Measurements from ENCODE around the gene INHBB. TPM values are rescaled to one million over a fixed set of nuclear protein-coding genes. Genes with fewer than 3 reads are reported as not detected.
"Not testable (repeated sequence)": the region's sequence is repeated elsewhere in the genome, so short reads cannot be mapped to it uniquely, and the experiment has no call there.

The INHBB gene
- polyA plus RNA-seq, 3 donors = 0.08 TPM; not detected in 2

- no peak overlapping the region for H3K4me3 Mint-ChIP-seq
- Histone ChIP-seq H3K9ac (ENCODE audit: insufficient read depth, low read length, poor library complexity, severe bottlenecking) (no peak overlapping the region), H3K36me3 (replicated peaks in 1 of 2; ENCODE audit: control insufficient read depth in 1 of 2, insufficient read depth in 2 of 2, low read length in 2 of 2) (no peaks in the 10 kb centered on the region), H2AFZ (ENCODE audit: insufficient read depth, low read depth, low read length, poor library complexity, severe bottlenecking) (no peak overlapping the region), H3K9me3 (replicated peaks in 1 of 2; ENCODE audit: control insufficient read depth in 1 of 2, insufficient read depth in 1 of 2, low read length in 2 of 2) (no peaks in the 10 kb centered on the region), H3K4me1 (ENCODE audit: control insufficient read depth in 1 of 2, insufficient read depth in 2 of 2, low read length in 2 of 2) (no peaks in the 10 kb centered on the region), H4K20me1 (ENCODE audit: insufficient read depth, low read length) (no peaks in the 10 kb centered on the region), H3K4me2 (replicated peaks; ENCODE audit: extremely low read depth, low read length, poor library complexity, severe bottlenecking) (no peak overlapping the region), H3K79me2 (ENCODE audit: insufficient read depth, low read length) (no peaks in the 10 kb centered on the region), H3K27ac (ENCODE audit: low read depth in 1 of 2, low read length in 2 of 2) (no peak overlapping the region), H3K27me3 (ENCODE audit: control insufficient read depth in 2 of 2, insufficient read depth in 2 of 2, low read length in 2 of 2) (no peaks in the 10 kb centered on the region), H3K4me3 (replicated peaks in 1 of 3; ENCODE audit: low read depth in 2 of 3, low read length in 3 of 3) (no peak overlapping the region)
- peaks cover 4 to 16% (median 7%) of the 10 kb centered on the region in 3 donors for H3K27me3 Mint-ChIP-seq (ENCODE audit: low read depth in 3 of 3)
- H3K4me1 Mint-ChIP-seq = peaks cover 12% of the 10 kb centered on the region
- no peak overlapping the region for H3K27ac Mint-ChIP-seq
- no peak for TF ChIP-seq CTCF (IDR thresholded peaks at IDR 0.05)
- intact Hi-C loops (cut with micrococcal nuclease) = no loop called here
- WGBS (ENCODE audit: insufficient coverage) = 88% methylated on average over 5 of the region's 10 CpGs
- DNase-seq = no peak
- no peaks in the 10 kb centered on the region for H3K36me3 Mint-ChIP-seq
- peaks cover 0 to 2% (median 0%) of the 10 kb centered on the region in 7 donors for H3K9me3 Mint-ChIP-seq
Observed at GRCh38 chr2:120320318-120320851, 25.6 kb upstream of the INHBB start.

- DNase-seq; H3K27me3 ChIP-seq (ENCODE audit: control insufficient read depth in 2 of 2, insufficient read depth in 2 of 2, low read length in 2 of 2); H3K9me3 Mint-ChIP-seq; H3K4me3 ChIP-seq (replicated peaks in 1 of 3; ENCODE audit: low read depth in 2 of 3, low read length in 3 of 3); H4K20me1 ChIP-seq (ENCODE audit: insufficient read depth, low read length); H3K79me2 ChIP-seq (ENCODE audit: insufficient read depth, low read length); intact Hi-C loops (cut with micrococcal nuclease); H2AFZ ChIP-seq (ENCODE audit: insufficient read depth, low read depth, low read length, poor library complexity, severe bottlenecking); H3K27ac ChIP-seq (ENCODE audit: low read depth in 1 of 2, low read length in 2 of 2); H3K36me3 Mint-ChIP-seq; H3K9ac ChIP-seq (ENCODE audit: insufficient read depth, low read length, poor library complexity, severe bottlenecking); H3K9me3 ChIP-seq (replicated peaks in 1 of 2; ENCODE audit: control insufficient read depth in 1 of 2, insufficient read depth in 1 of 2, low read length in 2 of 2); H3K36me3 ChIP-seq (replicated peaks in 1 of 2; ENCODE audit: control insufficient read depth in 1 of 2, insufficient read depth in 2 of 2, low read length in 2 of 2); H3K4me1 ChIP-seq (ENCODE audit: control insufficient read depth in 1 of 2, insufficient read depth in 2 of 2, low read length in 2 of 2); H3K4me3 Mint-ChIP-seq; H3K4me2 ChIP-seq (replicated peaks; ENCODE audit: extremely low read depth, low read length, poor library complexity, severe bottlenecking): not testable (repeated sequence)
- Mint-ChIP-seq H3K4me1 (peaks cover 12% of the 10 kb centered on the region), H3K27ac (peak overlapping the region in 1 of 7 donors; percentile 30), H3K27me3 (ENCODE audit: low read depth in 3 of 3) (peaks cover 4 to 13% (median 7%) of the 10 kb centered on the region in 3 donors)
- 100% methylated on average over 1 of the region's 5 CpGs for WGBS (ENCODE audit: insufficient coverage)
Observed at GRCh38 chr2:120320887-120321556, 24.9 kb upstream of the INHBB start.

Data from CD14-positive monocyte (primary cell).